GM19099 (cell line): Measurements from ENCODE around the gene MCF2L2.

ENCODE experiments used
- POLR2A ChIP-seq: IDR thresholded peaks from 3 replicates; pipeline ENCODE4 v1.6.1; 2011; ENCODE audit warnings: low read depth; ENCODE audit not compliant: insufficient read length; ENCODE audit errors: extremely low read depth

The MCF2L2 gene

GRCh38 chr3:183428447-183429211 is at the start of gene MCF2L2:
MCF2L2 (minus strand) TSS chr3:183428619; CDS start chr3:183427977, 642 bp downstream.
- TF ChIP-seq POLR2A: no peak

GRCh38 chr3:183477801-183478456 is 49.5 kb upstream of the MCF2L2 start:
- TF ChIP-seq POLR2A: no peak

- no peak for TF ChIP-seq POLR2A
Observed at GRCh38 chr3:183475016-183475763, 46.8 kb upstream of the MCF2L2 start.

- TF ChIP-seq POLR2A: no peak
Observed at GRCh38 chr3:183473969-183474368, 45.5 kb upstream of the MCF2L2 start.

- no peak for TF ChIP-seq POLR2A
Observed at GRCh38 chr3:183472155-183472554, 43.7 kb upstream of the MCF2L2 start.

- TF ChIP-seq POLR2A: no peak
Observed at GRCh38 chr3:183468424-183468823, 40.0 kb upstream of the MCF2L2 start.

GRCh38 chr3:183466575-183466974 is 38.2 kb upstream of the MCF2L2 start:
- TF ChIP-seq POLR2A: no peak

GRCh38 chr3:183464480-183464879 is 36.1 kb upstream of the MCF2L2 start:
- no peak for TF ChIP-seq POLR2A

GRCh38 chr3:183460081-183461055 is 31.9 kb upstream of the MCF2L2 start:
- no peak for TF ChIP-seq POLR2A

- TF ChIP-seq POLR2A: no peak
Observed at GRCh38 chr3:183455089-183455488, 26.7 kb upstream of the MCF2L2 start.

GRCh38 chr3:183454064-183454463 is 25.6 kb upstream of the MCF2L2 start:
- TF ChIP-seq POLR2A: no peak

- no peak for TF ChIP-seq POLR2A
Observed at GRCh38 chr3:183449791-183450190, 21.4 kb upstream of the MCF2L2 start.

- TF ChIP-seq POLR2A: no peak
Observed at GRCh38 chr3:183449391-183449790, 21.0 kb upstream of the MCF2L2 start.

- TF ChIP-seq POLR2A: no peak
Observed at GRCh38 chr3:183448369-183449128, 20.1 kb upstream of the MCF2L2 start.
